HepG2 (cell line): ENCODE data around the gene TACC3. TPM values are rescaled to one million over a fixed set of nuclear protein-coding genes. Genes with fewer than 3 reads are reported as not detected.

Experiments used
- ASH2L ChIP-seq: fragments of 300-600, 200-600 bp; sonication (generic); IDR thresholded peaks from 2 replicates; pipeline ENCODE4 v1.7.0; 2017; ENCODE audit warnings: low read depth, mild to moderate bottlenecking, moderate library complexity, mixed read lengths, low read length; ENCODE audit not compliant: insufficient read length
- CCAR2 ChIP-seq: fragments of 200-400 bp; formaldehyde crosslinking; optimal IDR thresholded peaks from 2 replicates; pipeline ENCODE3; 2018; ENCODE audit warnings: low read depth, mild to moderate bottlenecking, low read length, moderate library complexity
- DNMT1 ChIP-seq: sonication (generic); formaldehyde crosslinking; IDR thresholded peaks from 2 replicates; pipeline ENCODE4 v1.5.1; 2020; ENCODE audit warnings: mild to moderate bottlenecking, missing genetic modification reagents
- HOXA7 ChIP-seq: sonication (generic); formaldehyde crosslinking; IDR thresholded peaks from 2 replicates; pipeline ENCODE4 v1.8.1; 2022; ENCODE audit warnings: mild to moderate bottlenecking, missing genetic modification reagents, moderate library complexity
- JUND ChIP-seq: sonication (generic); formaldehyde crosslinking; IDR thresholded peaks from 2 replicates; pipeline ENCODE4 v1.8.0; 2022; ENCODE audit warnings: mild to moderate bottlenecking, missing genetic modification reagents
- KDM4B ChIP-seq: sonication (generic); formaldehyde crosslinking; IDR thresholded peaks from 2 replicates; pipeline ENCODE4 v1.4.0; 2020; ENCODE audit warnings: missing genetic modification reagents
- KDM5A ChIP-seq: fragments of 200-600 bp; sonication (generic); IDR thresholded peaks from 2 replicates; pipeline ENCODE4 v1.7.0; 2018; ENCODE audit warnings: antibody characterized with exemption, mild to moderate bottlenecking, low read length, borderline replicate concordance
- RBM22 ChIP-seq: fragments of 200-400 bp; formaldehyde crosslinking; optimal IDR thresholded peaks from 2 replicates; pipeline ENCODE3; 2017; ENCODE audit warnings: mild to moderate bottlenecking, low read length, moderate library complexity
- SALL1 ChIP-seq: sonication (generic); formaldehyde crosslinking; IDR thresholded peaks from 2 replicates; pipeline ENCODE4 v1.8.0; 2022; ENCODE audit warnings: mild to moderate bottlenecking, missing genetic modification reagents
- SETDB1 ChIP-seq: sonication (generic); formaldehyde crosslinking; IDR thresholded peaks from 2 replicates; pipeline ENCODE4 v1.5.1; 2020; ENCODE audit warnings: missing genetic modification reagents, mild to moderate bottlenecking, borderline replicate concordance
- SRSF4 ChIP-seq: fragments of 200-400 bp; formaldehyde crosslinking; IDR thresholded peaks from one replicate; pipeline ENCODE4 v1.6.1; 2018; ENCODE audit warnings: mild to moderate bottlenecking, low read depth, low read length, moderate library complexity; ENCODE audit not compliant: poor library complexity, severe bottlenecking
- ZBTB38 ChIP-seq: sonication (generic); formaldehyde crosslinking; IDR thresholded peaks from 2 replicates; pipeline ENCODE4 v1.5.1; 2020; ENCODE audit warnings: mild to moderate bottlenecking, missing genetic modification reagents
- ZBTB43 ChIP-seq: sonication (generic); formaldehyde crosslinking; conservative IDR thresholded peaks from 2 replicates; pipeline ENCODE4 v1.4.0; 2020; ENCODE audit warnings: missing genetic modification reagents
- ZNF136 ChIP-seq: sonication (generic); formaldehyde crosslinking; IDR thresholded peaks from 2 replicates; pipeline ENCODE4 v1.8.1; 2022; ENCODE audit warnings: low read depth, mild to moderate bottlenecking, moderate library complexity, missing genetic modification reagents
- ZNF263 ChIP-seq: sonication (generic); formaldehyde crosslinking; IDR thresholded peaks from 2 replicates; pipeline ENCODE4 v1.4.0; 2020; ENCODE audit warnings: missing genetic modification reagents
- ZNF343 ChIP-seq: sonication (generic); formaldehyde crosslinking; IDR thresholded peaks from 2 replicates; pipeline ENCODE4 v1.4.0; 2020; ENCODE audit warnings: mild to moderate bottlenecking, missing genetic modification reagents
- ZNF362 ChIP-seq: sonication (generic); formaldehyde crosslinking; IDR thresholded peaks from 2 replicates; pipeline ENCODE4 v1.4.0; 2020; ENCODE audit warnings: missing genetic modification reagents, mild to moderate bottlenecking, borderline replicate concordance
- ZNF678 ChIP-seq: sonication (generic); formaldehyde crosslinking; IDR thresholded peaks from 2 replicates; pipeline ENCODE4 v1.4.0; 2020; ENCODE audit warnings: mild to moderate bottlenecking, missing genetic modification reagents
- ZNF83 ChIP-seq: sonication (generic); formaldehyde crosslinking; IDR thresholded peaks from 2 replicates; pipeline ENCODE4 v1.4.0; 2020; ENCODE audit warnings: missing genetic modification reagents, mild to moderate bottlenecking, borderline replicate concordance
- ZNF850 ChIP-seq: sonication (generic); formaldehyde crosslinking; conservative IDR thresholded peaks from 2 replicates; pipeline ENCODE4 v1.9.0; 2021; ENCODE audit warnings: mild to moderate bottlenecking, missing genetic modification reagents
- ZSCAN29 ChIP-seq: sonication (generic); formaldehyde crosslinking; conservative IDR thresholded peaks from 2 replicates; pipeline ENCODE4 v1.4.0; 2020; ENCODE audit warnings: mild to moderate bottlenecking, missing genetic modification reagents
- polyA plus RNA-seq, 8 experiments: library from polyadenylated mRNA; depleted of rRNA in 3 of 8; stranded (reverse) in 7 of 8; unstranded in 1 of 8; fragments of >200 nt; fragmentation: Illumina TruSeq in 4 of 8; extraction: Trizol in 4 of 8; gene quantifications; 2 replicates each; pipeline versions ENCODE4 v1.2.1 to v1.2.3, GENCODE V29; 2011 to 2016; ENCODE audit warnings: low read depth in 4 of 8, missing spikeins in 1 of 8, mixed read lengths in 1 of 8; ENCODE audit not compliant: insufficient read depth in 1 of 8
- total RNA-seq, 5 experiments: library from RNA; depleted of rRNA; stranded (reverse); fragments of >200 nt; fragmentation: Illumina TruSeq; extraction: Trizol; gene quantifications; 2 replicates each; pipeline ENCODE4 v1.2.3, GENCODE V29; 2016; ENCODE audit warnings: low read depth in 1 of 5
- TF ChIP-seq, protein P1 (sequence below): sonication (generic); formaldehyde crosslinking; IDR thresholded peaks from 2 replicates; pipeline ENCODE4 v1.8.0; 2022; ENCODE audit warnings: mild to moderate bottlenecking, missing genetic modification reagents, borderline replicate concordance
- TF ChIP-seq, protein P2 (sequence below): fragments of 450-650 bp; IDR thresholded peaks from 2 replicates; pipeline ENCODE4 v1.6.1; 2017; ENCODE audit warnings: mild to moderate bottlenecking

The TACC3 gene
- total and polyA plus RNA-seq, 2 of the 13 experiments (the other 11 are each of a cell fraction or from before 2014, with no cell fraction given): 20.3 to 21.2 TPM

DNA sequence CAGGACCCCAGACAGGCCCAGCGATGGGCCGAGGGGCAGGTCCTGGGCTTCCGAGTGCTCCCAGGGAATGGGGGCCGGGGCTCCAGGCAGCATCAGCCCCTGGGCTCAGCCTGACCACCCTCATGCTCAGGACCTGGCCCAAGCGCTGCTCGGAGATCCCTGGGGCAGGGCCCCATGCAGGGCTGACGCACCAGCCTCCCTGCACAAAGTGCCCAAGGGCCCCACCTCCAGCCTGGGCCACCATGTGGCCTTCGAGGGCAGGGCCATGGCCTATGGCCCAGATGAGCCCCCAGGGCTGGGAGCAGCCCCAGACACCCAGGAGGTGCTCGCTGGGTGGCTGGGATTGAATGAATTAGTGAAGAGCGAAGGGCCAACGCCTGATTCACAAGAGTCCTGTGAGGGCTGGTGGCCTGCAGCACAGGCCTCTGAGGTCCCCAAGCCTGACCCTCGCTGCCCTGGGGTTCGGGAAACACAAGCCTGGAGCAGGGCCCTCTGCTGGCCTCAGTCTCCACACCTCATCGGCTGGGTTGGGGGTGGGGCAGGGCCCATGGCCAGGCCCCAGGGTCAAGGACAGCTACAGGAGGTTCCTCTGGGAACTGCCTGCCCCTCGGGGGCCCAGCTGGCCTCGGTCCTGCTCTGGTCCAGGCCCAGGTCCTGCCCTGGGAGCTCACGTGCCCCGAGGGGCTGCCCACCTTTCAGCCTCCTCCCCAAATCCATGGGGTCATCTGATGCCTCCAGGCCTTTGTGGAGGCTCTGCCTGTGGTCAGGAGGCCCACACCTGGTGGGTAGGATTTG is 58.5 kb downstream of the TACC3 start (continued):
- TF ChIP-seq ZNF678 (CRISPR knock-in tag) (no peak; the same call in 1 of the 2 replicates), ZNF343 (CRISPR knock-in tag) (0 out of 2 replicates have a peak, but pooled peaks have one; percentile 50), ZSCAN29 (CRISPR knock-in tag) (peak; percentile 75; the same call in 1 of the 2 replicates), ZNF136 (CRISPR knock-in tag) (0 out of 2 replicates have a peak, but pooled peaks have one; percentile 42), ZBTB38 (CRISPR knock-in tag) (peak; percentile 66; the same call in 1 of the 2 replicates), SALL1 (CRISPR knock-in tag) (peak; percentile 77), ZNF263 (CRISPR knock-in tag) (peak; percentile 61; the same call in 1 of the 2 replicates), ZBTB43 (CRISPR knock-in tag) (no peak; the same call in 1 of the 2 replicates), JUND (CRISPR knock-in tag) (0 out of 2 replicates have a peak, but pooled peaks have one; percentile 29), ASH2L (no peak), ZNF850 (CRISPR knock-in tag) (no peak), ZNF83 (CRISPR knock-in tag) (no peak), SETDB1 (CRISPR knock-in tag) (no peak; the same call in 1 of the 2 replicates), CCAR2 (no peak), RBM22 (no peak), HOXA7 (CRISPR knock-in tag) (no peak), KDM4B (CRISPR knock-in tag) (peak; percentile 84), SRSF4 (no peak), KDM5A (no peak), DNMT1 (CRISPR knock-in tag) (no peak), ZNF362 (CRISPR knock-in tag) (no peak)
- TF ChIP-seq, protein P1, sequence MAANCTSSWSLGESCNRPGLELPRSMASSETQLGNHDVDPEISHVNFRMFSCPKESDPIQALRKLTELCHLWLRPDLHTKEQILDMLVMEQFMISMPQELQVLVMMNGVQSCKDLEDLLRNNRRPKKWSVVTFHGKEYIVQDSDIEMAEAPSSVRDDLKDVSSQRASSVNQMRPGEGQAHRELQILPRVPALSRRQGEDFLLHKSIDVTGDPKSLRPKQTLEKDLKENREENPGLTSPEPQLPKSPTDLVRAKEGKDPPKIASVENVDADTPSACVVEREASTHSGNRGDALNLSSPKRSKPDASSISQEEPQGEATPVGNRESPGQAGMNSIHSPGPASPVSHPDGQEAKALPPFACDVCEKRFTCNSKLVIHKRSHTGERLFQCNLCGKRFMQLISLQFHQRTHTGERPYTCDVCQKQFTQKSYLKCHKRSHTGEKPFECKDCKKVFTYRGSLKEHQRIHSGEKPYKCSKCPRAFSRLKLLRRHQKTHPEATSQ (CRISPR knock-in tag): peak; percentile 85; the same call in 1 of the 2 replicates
- TF ChIP-seq, protein P2, sequence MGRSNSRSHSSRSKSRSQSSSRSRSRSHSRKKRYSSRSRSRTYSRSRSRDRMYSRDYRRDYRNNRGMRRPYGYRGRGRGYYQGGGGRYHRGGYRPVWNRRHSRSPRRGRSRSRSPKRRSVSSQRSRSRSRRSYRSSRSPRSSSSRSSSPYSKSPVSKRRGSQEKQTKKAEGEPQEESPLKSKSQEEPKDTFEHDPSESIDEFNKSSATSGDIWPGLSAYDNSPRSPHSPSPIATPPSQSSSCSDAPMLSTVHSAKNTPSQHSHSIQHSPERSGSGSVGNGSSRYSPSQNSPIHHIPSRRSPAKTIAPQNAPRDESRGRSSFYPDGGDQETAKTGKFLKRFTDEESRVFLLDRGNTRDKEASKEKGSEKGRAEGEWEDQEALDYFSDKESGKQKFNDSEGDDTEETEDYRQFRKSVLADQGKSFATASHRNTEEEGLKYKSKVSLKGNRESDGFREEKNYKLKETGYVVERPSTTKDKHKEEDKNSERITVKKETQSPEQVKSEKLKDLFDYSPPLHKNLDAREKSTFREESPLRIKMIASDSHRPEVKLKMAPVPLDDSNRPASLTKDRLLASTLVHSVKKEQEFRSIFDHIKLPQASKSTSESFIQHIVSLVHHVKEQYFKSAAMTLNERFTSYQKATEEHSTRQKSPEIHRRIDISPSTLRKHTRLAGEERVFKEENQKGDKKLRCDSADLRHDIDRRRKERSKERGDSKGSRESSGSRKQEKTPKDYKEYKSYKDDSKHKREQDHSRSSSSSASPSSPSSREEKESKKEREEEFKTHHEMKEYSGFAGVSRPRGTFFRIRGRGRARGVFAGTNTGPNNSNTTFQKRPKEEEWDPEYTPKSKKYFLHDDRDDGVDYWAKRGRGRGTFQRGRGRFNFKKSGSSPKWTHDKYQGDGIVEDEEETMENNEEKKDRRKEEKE: no peak
